Esophagus squamous epithelium (tissue), 4 donors: ENCODE measurements around the gene OR2A42.
"Not testable (repeated sequence)": the region's sequence is repeated elsewhere in the genome, so short reads cannot be mapped to it uniquely, and the experiment has no call there.

ENCODE experiments used
- POLR2A ChIP-seq, 4 donors: fragments of 450-650 bp; IDR thresholded peaks; one replicate each; pipeline ENCODE4 v1.6.1; 2017; ENCODE audit warnings: antibody characterized with exemption in 4 of 4, mild to moderate bottlenecking in 4 of 4, moderate library complexity in 3 of 4
- TF ChIP-seq, protein P1 (sequence below), 6 experiments: fragments of 450-650 bp in 4 of 6; fragments of 200-600 bp in 2 of 6; sonication (generic) in 2 of 6; IDR thresholded peaks; one replicate each; pipeline ENCODE4 v1.5.1; 2016 to 2019; ENCODE audit warnings: antibody characterized with exemption in 6 of 6, mild to moderate bottlenecking in 4 of 6, moderate library complexity in 4 of 6

DNA sequence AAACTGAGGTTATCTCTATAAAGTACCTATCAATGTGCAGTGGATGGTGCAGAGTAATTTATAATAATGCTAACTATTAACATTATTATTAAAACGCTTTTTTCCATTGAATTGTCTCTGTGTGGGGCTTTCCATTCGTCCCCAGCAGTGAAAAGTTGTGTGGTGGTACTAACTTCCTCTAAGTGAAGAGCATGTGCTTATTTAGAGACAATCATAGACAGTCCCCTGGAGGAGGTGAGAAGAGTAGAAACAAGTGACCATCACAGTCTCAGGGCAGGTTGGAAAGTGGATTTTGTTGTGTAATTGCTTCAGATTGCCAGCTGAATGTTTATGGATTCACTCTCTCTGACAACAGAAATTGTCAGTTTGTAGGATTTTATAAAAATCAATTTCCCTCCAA lies 8.4 kb downstream of the OR2A42 start:
- not testable (repeated sequence) for TF ChIP-seq POLR2A (IDR thresholded peaks at IDR 0.05)
- TF ChIP-seq, protein P1, sequence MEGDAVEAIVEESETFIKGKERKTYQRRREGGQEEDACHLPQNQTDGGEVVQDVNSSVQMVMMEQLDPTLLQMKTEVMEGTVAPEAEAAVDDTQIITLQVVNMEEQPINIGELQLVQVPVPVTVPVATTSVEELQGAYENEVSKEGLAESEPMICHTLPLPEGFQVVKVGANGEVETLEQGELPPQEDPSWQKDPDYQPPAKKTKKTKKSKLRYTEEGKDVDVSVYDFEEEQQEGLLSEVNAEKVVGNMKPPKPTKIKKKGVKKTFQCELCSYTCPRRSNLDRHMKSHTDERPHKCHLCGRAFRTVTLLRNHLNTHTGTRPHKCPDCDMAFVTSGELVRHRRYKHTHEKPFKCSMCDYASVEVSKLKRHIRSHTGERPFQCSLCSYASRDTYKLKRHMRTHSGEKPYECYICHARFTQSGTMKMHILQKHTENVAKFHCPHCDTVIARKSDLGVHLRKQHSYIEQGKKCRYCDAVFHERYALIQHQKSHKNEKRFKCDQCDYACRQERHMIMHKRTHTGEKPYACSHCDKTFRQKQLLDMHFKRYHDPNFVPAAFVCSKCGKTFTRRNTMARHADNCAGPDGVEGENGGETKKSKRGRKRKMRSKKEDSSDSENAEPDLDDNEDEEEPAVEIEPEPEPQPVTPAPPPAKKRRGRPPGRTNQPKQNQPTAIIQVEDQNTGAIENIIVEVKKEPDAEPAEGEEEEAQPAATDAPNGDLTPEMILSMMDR (IDR thresholded peaks at IDR 0.05) = not testable (repeated sequence)
